Brain microvascular endothelial cell (primary cell): ENCODE results near the gene CCR5AS.
"Not testable (repeated sequence)": the region's sequence is repeated elsewhere in the genome, so short reads cannot be mapped to it uniquely, and the experiment has no call there.

Experiments used
- DNase-seq: peaks from one replicate; pipeline ENCODE4 v3.0.0-alpha.2; 2020
- H3K27ac ChIP-seq: fragments of 250-450 bp; sonication (Bioruptor Pico); 2 replicates; pipeline ENCODE4 v1.5.1; 2020; ENCODE audit warnings: mild to moderate bottlenecking, moderate library complexity
- H3K27me3 ChIP-seq: fragments of 250-450 bp; sonication (Bioruptor Pico); replicated peaks from 2 replicates; pipeline ENCODE4 v1.5.1; 2020; ENCODE audit warnings: mild to moderate bottlenecking
- H3K36me3 ChIP-seq: fragments of 250-450 bp; sonication (Bioruptor Pico); replicated peaks from 2 replicates; pipeline ENCODE4 v1.5.1; 2020; ENCODE audit warnings: mild to moderate bottlenecking
- H3K4me3 ChIP-seq: 2 replicates; pipeline ENCODE4 v1.5.1; 2011; ENCODE audit warnings: low read depth, mild to moderate bottlenecking, control low read depth, low read length, moderate library complexity
- CTCF ChIP-seq: IDR thresholded peaks from 2 replicates; pipeline ENCODE4 v1.5.1; 2011; ENCODE audit warnings: low read depth, mild to moderate bottlenecking, moderate library complexity, low read length, control low read depth, inconsistent platforms; ENCODE audit errors: missing control alignments
- in situ Hi-C: cut with HindIII; loops from 2 replicates; pipeline ENCODE4 v1.10.0; 2017; ENCODE audit warnings: low sequenced_read_pairs, low pct_ligation_motif_present

The CCR5AS gene

DNA sequence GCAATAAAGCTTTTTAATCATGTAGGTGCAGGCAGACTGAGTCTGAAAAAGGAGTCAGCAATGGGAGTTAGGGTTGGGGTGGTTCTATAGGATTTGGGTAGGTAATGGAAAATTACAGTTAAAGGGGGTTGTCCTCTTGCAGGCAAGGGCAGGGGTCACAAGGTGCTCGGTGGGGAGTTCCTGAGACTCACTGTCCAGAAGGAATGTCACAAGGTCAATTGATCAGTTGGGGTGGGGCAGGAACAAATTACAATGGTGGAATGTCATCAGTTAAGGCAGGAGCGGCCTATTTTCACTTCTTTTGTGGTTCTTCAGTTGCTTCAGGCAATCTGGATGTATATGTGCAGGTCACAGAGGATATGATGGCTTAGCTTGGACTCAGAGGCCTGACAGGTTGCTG lies 13.9 kb downstream of the CCR5AS start:
- H3K4me3 ChIP-seq = no peak overlapping the region
- in situ Hi-C loops = no loop called here
- no peak overlapping the region for H3K27ac ChIP-seq
- TF ChIP-seq CTCF = no peak
- no peaks in the 10 kb centered on the region for H3K27me3 ChIP-seq
- DNase-seq = no peak
- H3K36me3 ChIP-seq = no peaks in the 10 kb centered on the region

DNA sequence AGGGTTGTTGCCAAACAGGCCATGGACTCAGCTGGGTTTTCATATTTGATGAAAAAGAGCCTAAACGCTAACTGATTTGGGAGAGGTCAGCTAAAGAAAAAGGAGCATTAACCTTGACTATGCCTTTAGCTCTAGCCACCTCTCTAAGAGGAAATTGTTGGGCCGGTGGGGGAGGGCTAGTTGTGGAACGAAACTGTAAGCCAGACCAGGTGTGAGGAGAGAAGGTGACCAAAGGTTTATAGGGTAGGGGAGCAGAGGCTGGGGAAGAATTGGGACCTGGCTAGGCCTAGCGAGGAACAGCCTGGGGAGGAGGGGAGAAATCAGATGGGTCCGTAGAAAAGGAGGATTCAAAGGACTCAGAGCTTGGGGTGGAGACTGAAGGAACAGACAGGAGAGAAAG lies 15.3 kb downstream of the CCR5AS start:
- H3K27me3 ChIP-seq, DNase-seq, H3K4me3 ChIP-seq, H3K27ac ChIP-seq, in situ Hi-C loops, H3K36me3 ChIP-seq: not testable (repeated sequence)

DNA sequence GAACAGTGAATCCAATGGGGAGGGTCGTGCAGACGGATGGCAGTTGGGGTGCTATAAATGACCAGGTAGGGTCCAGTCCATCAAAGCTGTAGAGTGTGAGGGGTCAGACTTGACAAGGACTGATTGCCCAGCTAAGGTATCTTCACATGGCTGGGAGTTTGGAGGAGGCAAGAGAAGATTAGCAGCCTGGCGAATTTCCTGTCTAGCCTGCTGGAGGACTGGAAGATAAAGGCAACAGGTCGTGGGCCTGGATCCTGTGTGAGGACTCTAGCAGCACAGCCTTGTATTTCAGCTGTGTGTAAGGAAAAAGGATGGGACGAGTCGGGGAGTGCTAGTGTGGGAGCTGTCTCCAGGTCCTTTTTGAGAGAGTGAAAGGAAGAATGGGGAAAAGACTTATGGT lies 17.6 kb downstream of the CCR5AS start:
- Histone ChIP-seq H3K27ac (no peak overlapping the region), H3K27me3 (no peaks in the 10 kb centered on the region), H3K4me3 (no peak overlapping the region), H3K36me3 (no peaks in the 10 kb centered on the region)
- in situ Hi-C loops = no loop called here
- TF ChIP-seq CTCF = no peak
- DNase-seq = no peak

- H3K27ac ChIP-seq, in situ Hi-C loops, DNase-seq, H3K36me3 ChIP-seq, H3K4me3 ChIP-seq, H3K27me3 ChIP-seq: not testable (repeated sequence)
Measured at GRCh38 chr3:46388847-46389246, 18.0 kb downstream of the CCR5AS start.

DNA sequence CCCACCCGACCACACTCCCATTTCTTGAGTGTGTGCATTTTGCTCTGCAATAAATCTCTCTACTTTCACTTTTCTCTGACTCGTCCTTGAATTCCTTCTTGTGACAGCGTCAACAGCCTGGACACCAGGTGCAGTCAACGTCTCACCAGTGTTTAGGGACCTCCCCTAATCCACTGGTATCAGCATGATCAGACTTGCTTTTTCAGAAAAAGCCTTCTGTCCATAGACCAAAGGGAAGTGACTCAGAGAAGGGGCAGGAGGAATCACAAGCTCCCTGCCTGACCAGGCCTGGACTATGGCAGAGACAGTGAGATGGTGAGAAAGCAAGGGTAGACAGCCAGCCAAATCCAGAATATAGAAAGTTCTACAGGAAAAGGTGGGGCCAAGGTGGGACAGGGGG lies 20.7 kb downstream of the CCR5AS start:
- H3K4me3 ChIP-seq = no peak overlapping the region
- no peak for TF ChIP-seq CTCF
- peak; percentile 54 for DNase-seq
- no peaks in the 10 kb centered on the region for H3K27me3 ChIP-seq
- in situ Hi-C loops = no loop called here
- H3K36me3 ChIP-seq = no peaks in the 10 kb centered on the region
- no peak overlapping the region for H3K27ac ChIP-seq

DNA sequence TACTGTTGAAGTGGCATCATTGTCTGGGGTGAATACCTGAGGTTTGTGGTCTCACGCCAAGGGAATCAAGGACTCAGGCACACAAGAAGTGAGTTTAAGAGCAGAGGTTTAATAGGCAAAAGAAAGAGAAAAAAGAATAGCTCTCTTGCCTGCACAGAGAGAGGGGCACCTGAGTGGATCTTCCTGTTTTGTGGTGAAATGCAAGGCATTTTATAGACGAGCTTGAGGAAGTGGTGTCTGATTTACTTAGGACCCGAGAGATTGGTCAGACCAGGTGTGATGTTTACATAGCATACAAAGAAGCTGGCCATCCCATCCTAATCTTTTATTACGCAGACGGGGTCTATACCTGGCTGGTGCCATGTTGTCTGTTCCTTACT lies 22.9 kb downstream of the CCR5AS start:
- H3K36me3 ChIP-seq = no peaks in the 10 kb centered on the region
- no peaks in the 10 kb centered on the region for H3K27me3 ChIP-seq
- H3K4me3 ChIP-seq = no peak overlapping the region
- DNase-seq = no peak
- TF ChIP-seq CTCF = no peak
- no peak overlapping the region for H3K27ac ChIP-seq
- in situ Hi-C loops = no loop called here

DNA sequence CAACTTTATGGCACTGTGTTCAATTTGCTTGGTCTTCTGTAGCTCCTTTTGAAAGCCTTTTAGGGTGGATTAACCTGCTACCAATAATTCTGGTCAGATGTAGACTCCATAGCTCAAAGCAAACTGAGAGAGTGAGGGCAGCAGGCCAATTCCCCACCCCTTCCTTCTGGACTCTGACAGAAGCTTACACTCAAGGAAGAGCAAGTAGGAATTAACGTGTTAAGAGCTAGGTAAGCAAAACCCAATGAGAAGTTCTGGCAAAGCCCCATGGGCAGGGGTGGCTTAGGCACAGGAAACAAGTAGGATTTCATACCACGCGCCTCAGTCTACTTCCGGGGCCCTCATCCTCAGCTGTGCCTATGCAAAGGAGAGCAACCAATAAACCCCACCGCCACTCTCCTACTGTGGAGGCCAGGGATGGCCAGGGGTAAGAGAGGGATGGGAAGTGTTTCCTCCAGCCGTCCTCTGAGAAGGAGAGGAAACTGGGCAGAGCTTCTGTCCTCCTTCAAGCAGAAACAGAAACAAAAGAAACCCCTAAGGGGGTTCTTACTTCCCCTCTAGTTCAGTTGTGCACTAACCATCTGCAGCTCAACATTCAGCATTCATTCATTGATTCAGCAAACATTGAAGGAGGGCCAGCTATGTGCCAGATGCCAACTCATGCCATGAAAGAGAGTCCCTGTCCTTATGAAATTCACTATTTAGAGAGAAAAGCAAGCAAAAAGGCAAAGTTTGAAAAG lies 23.5 kb downstream of the CCR5AS start:
- in situ Hi-C loops = no loop called here

More for the DNA sequence above, 23.5 kb downstream of the CCR5AS start:
- Histone ChIP-seq H3K27me3 (no peaks in the 10 kb centered on the region), H3K27ac (no peak overlapping the region), H3K4me3 (no peak overlapping the region), H3K36me3 (no peaks in the 10 kb centered on the region)
- TF ChIP-seq CTCF = no peak
- DNase-seq = no peak
